Ishikawa (cell line): ENCODE results near the gene HNRNPM.

Experiments
- EP300 ChIP-seq: IDR thresholded peaks from 2 replicates; pipeline ENCODE4 v1.6.1; 2012; ENCODE audit warnings: borderline replicate concordance
- RAD21 ChIP-seq: IDR thresholded peaks from 2 replicates; pipeline ENCODE4 v1.6.1; 2012; ENCODE audit warnings: low read depth
- TAF1 ChIP-seq: IDR thresholded peaks from 2 replicates; pipeline ENCODE4 v1.6.1; 2012; ENCODE audit warnings: low read depth, mild to moderate bottlenecking
- TEAD4 ChIP-seq: IDR thresholded peaks from 2 replicates; pipeline ENCODE4 v1.6.1; 2012
- USF1 ChIP-seq: IDR thresholded peaks from 2 replicates; pipeline ENCODE4 v1.6.1; 2012
- YY1 ChIP-seq: IDR thresholded peaks from 2 replicates; pipeline ENCODE4 v1.6.1; 2012; ENCODE audit warnings: low read depth

- TF ChIP-seq USF1 (no peak), TAF1 (no peak), YY1 (no peak), RAD21 (no peak), EP300 (no peak), TEAD4 (no peak)
These were observed 54.5 kb downstream of the HNRNPM start for GRCh38 chr19:8499048-8499833.
